Renal cortical epithelial cell (primary cell): Measurements from ENCODE around the gene HDAC1. TPM values are rescaled to one million over a fixed set of nuclear protein-coding genes. Genes with fewer than 3 reads are reported as not detected.

Experiments
- DNase-seq: peaks from one replicate; pipeline ENCODE4 v3.0.0-alpha.2; 2011; ENCODE audit warnings: low read depth
- total RNA-seq: library from RNA; depleted of rRNA; stranded (reverse); fragments of >200 nt; gene quantifications from 2 replicates; pipeline ENCODE4 v1.2.3, GENCODE V29; 2014

Gene HDAC1
- total RNA-seq, 1 donor from 2014 or later = 113 TPM

GRCh38 chr1:32330558-32331151 lies 38.8 kb downstream of the HDAC1 start:
- DNase-seq = no peak

GRCh38 chr1:32331549-32331948 lies 39.7 kb downstream of the HDAC1 start:
- no peak for DNase-seq

GRCh38 chr1:32332290-32333079 lies 40.6 kb downstream of the HDAC1 start:
- DNase-seq = no peak

GRCh38 chr1:32333251-32333963 lies 41.5 kb downstream of the HDAC1 start:
- DNase-seq = no peak

GRCh38 chr1:32334274-32334861 lies 42.5 kb downstream of the HDAC1 start:
- no peak for DNase-seq

GRCh38 chr1:32334864-32335534 lies 43.1 kb downstream of the HDAC1 start:
- DNase-seq = no peak

- DNase-seq = no peak
These were observed 43.6 kb downstream of the HDAC1 start for GRCh38 chr1:32335535-32335789.

GRCh38 chr1:32335790-32336590 lies 44.1 kb downstream of the HDAC1 start, which contains the start of gene MARCKSL1:
MARCKSL1 (minus strand) TSS chr1:32336233; CDS start chr1:32336033, 200 bp downstream.
- no peak for DNase-seq

- no peak for DNase-seq
These were observed 44.7 kb downstream of the HDAC1 start for GRCh38 chr1:32336591-32336932.

GRCh38 chr1:32336963-32337675 lies 45.2 kb downstream of the HDAC1 start:
- peak; percentile 76 for DNase-seq

- DNase-seq = no peak
These were observed 46.2 kb downstream of the HDAC1 start for GRCh38 chr1:32337855-32338636.

GRCh38 chr1:32338637-32339145 lies 46.8 kb downstream of the HDAC1 start:
- DNase-seq = no peak

GRCh38 chr1:32339363-32339978 lies 47.6 kb downstream of the HDAC1 start:
- DNase-seq = peak; percentile 25

- DNase-seq = no peak
These were observed 49.4 kb downstream of the HDAC1 start for GRCh38 chr1:32341186-32341757.

GRCh38 chr1:32341971-32342370 lies 50.1 kb downstream of the HDAC1 start:
- peak; percentile 26 for DNase-seq

- DNase-seq = no peak
These were observed 50.8 kb downstream of the HDAC1 start for GRCh38 chr1:32342704-32343103.

- DNase-seq = peak; percentile 42
These were observed 53.5 kb downstream of the HDAC1 start for GRCh38 chr1:32345289-32345827.

GRCh38 chr1:32346532-32347157 lies 54.8 kb downstream of the HDAC1 start:
- no peak for DNase-seq
